Activated effector memory CD4-positive, alpha-beta T cell treated with anti-CD3 and anti-CD28 coated beads, Interleukin-2, amount 50 U/mL, for 16 hours (primary cell): Measurements from ENCODE around the gene RIMS1.
"Not testable (repeated sequence)": the region's sequence is repeated elsewhere in the genome, so short reads cannot be mapped to it uniquely, and the experiment has no call there.

Experiments
- DNase-seq: peaks from one replicate; pipeline ENCODE4 v3.0.0-alpha.2; 2020

The RIMS1 gene

GRCh38 chr6:72248621-72249020 is 362.3 kb downstream of the RIMS1 start:
- DNase-seq, result no peak

DNA sequence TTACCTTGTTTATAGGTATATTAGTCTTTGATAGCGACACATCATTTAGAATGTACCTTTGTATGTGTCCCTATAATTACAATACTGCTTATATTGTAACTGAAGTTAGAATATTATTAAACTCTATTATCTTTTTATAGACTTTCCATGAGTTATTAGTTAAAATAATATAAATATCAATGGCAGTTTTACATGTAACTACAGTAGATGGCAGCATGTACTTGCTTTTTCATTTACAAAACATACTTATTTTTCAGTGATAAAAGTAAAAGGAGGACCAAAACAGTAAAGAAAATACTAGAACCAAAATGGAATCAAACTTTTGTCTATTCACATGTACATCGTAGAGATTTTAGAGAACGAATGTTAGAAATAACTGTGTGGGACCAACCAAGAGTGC is 364.3 kb downstream of the RIMS1 start:
- no peak for DNase-seq

- no peak for DNase-seq
These were observed 374.1 kb downstream of the RIMS1 start for GRCh38 chr6:72260489-72260888.

- no peak for DNase-seq
These were observed 375.2 kb downstream of the RIMS1 start for GRCh38 chr6:72261554-72261953.

DNA sequence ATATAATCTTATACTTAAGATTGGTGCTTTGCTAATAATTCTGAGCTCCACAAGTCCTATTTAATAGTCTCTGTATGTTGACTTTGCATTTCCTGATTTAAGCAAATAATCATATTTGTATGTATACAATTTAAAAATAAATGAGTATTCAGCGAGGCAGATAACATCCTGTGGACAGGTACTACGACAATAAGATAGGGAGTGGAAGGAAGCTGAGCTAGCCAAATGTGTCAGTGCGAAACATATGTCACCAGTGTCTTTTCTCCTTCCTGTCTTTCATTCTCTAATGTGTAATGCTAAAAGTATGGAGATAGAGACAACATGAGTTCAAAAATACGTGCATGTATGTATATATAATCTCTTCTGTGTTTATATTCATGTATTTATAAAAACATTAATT is 375.9 kb downstream of the RIMS1 start:
- no peak for DNase-seq

- no peak for DNase-seq
These were observed 381.1 kb downstream of the RIMS1 start for GRCh38 chr6:72267470-72267869.

DNA sequence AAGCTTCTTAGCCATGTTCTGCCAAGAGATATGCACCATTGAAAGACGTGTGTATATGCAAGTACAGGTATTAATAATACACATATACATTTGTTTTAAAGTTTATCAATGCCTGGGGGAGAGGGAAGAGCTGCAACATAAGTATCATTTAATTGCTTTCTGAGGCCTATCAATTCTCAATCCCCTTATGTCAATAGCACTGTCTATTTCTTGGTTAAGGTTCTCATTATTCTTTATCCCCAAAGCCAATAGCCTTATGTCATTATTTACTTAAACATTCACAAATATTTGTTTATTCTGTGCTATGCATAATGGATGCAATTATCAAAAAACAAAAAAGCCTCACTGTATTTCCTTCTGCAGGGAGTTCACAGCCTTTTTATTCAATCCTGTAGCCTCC is 385.2 kb downstream of the RIMS1 start:
- DNase-seq, result no peak

- no peak for DNase-seq
These were observed 386.6 kb downstream of the RIMS1 start for GRCh38 chr6:72272958-72273357.

DNA sequence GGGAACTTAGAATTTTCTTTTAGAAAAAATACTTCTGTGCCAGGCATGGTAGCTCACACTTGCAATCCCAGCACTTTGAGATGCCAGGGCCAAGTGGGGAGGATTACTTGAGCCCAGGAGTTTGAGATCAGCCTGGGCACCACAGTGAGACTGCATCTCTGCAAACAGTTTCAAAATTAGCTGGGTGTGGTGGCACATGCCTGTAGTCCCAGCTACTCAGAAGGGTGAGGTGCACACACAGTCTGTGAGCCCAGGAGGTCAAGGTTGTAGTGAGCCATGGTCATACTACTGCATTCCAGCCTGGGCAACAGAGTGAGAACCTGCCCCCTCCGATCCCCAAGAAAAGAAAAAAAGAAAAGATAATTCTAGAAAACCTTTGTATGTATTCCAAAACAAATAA is 389.5 kb downstream of the RIMS1 start:
- no peak for DNase-seq

- no peak for DNase-seq
These were observed 395.9 kb downstream of the RIMS1 start for GRCh38 chr6:72282201-72282600.

DNA sequence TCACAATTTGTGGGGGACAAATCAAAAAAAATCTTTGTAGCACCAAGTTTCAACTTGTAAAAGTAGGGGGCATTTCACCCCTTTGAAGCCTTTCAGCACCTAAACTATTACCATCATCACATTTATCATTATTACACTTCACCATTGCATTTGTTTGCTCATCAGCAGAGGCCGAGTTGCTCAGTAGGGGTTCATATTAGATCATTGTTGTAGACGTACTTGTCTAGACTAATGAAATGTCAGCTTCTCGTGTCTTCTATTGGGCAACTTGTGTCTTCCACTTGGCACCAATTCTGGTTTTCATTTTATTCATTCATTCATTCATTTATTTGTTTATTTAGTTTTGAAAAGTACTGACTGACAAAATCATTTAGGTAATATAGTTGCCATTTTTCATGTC is 397.2 kb downstream of the RIMS1 start:
- DNase-seq, result no peak

DNA sequence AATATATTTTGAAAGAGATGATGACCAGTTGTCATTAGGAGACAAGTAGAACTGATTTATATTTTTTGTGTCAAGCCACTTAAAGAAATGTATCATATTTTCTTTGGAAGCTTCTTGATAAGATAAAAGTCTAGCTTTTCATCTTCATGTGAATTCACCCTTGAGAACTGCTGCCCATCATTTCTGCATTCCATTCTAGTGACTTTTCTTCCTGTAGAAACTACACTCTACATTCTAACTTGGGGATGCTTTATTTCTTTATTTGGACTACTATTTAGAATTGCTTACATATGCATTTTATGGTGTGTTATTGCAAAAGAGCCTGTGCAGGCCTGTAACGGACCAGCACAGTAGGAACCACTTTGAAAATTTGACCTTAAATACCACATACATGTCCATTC is 400.6 kb downstream of the RIMS1 start:
- DNase-seq, result no peak

DNA sequence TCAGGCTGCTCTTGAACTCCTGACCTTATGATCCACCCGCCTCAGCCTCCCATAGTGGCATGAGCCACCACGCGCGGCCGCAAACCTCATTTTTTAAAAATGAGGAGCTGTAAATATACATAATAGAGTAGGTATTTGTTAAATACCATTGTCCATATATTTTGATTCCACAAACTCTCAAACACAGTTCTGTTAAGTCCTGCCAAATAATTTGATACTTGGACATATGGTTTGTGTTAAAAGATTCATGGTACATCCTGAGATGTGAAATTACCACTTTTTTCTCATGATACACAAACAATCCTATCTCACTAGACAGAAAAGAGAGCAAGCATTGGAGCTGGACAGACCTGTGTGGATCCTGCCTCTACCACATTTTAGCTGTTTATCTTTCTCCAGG is 401.5 kb downstream of the RIMS1 start:
- DNase-seq, result no peak

- DNase-seq, result no peak
These were observed 402.2 kb downstream of the RIMS1 start for GRCh38 chr6:72288592-72288991.

DNA sequence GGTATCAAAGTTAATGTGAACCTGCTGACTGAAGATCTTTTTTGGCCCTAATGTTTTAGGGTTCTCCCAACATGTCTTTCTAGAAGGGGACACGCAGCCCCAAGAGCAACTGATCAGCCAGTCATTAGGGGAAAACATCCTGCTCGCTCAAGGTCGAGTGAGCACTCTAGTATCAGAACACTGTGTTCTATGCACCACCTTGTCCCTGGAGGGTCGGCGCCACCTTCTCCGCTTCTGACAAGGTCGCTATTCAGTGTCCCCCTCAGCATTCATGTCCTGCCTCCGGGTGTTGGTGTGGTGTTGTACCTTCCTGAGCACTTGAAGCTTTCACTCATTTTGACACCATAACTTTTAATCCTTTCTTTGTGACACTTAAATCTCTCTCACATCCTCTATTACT is 404.3 kb downstream of the RIMS1 start:
- no peak for DNase-seq

DNA sequence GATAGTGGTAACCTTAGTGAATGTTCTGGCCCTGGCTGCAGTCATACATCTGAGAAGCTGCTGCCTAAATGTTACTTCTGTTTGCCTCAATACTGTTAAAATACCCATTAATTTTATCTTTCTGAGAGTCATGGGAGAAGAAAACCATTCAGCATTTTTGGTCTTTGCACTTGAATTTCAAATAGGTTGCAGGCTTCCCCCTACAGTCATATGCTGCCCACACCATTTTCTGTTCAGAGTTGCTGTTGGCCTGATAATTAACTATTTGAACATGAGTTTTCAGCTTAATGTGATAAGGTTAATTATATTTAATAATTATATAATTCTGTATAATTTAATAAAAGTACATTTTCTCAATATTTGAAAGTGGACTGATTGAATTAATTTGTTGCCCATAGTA is 410.0 kb downstream of the RIMS1 start:
- no peak for DNase-seq

- DNase-seq, result no peak
These were observed 419.6 kb downstream of the RIMS1 start for GRCh38 chr6:72305971-72306370.

DNA sequence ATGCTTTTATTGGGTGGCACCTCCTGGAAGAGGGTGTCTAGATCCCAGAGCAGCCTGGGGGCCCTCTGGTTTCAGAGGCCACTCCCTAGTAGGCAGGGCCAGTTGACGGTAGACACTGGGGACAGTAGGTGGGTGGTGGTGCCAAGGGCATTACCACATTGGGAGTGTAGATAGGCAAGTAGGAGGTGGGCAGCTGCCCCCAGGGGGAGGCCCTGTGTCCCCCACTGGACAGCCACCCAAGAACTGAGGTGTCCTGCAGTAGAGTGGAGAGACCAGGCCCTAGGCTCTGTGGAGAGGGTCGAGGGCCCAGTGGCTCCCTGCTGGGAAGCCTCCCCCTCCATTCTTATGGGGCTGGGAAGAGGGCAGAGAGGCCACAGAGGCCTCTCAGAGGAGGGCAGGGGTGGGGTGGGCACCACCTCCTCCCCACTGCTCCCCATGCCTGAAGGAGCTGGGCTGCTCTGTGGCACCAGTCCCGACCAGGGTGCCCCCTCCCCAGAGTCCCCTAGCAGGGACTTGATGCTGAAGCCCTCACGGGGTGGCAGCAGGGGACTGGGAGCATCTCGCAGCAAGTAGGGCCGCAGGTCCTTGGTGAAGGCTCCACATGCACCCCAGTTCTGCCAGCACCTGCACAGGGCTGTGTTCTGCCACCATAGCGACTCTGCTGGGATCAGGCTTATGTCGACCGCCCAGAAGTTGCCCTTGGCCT is 430.5 kb downstream of the RIMS1 start:
- DNase-seq, result no peak

DNA sequence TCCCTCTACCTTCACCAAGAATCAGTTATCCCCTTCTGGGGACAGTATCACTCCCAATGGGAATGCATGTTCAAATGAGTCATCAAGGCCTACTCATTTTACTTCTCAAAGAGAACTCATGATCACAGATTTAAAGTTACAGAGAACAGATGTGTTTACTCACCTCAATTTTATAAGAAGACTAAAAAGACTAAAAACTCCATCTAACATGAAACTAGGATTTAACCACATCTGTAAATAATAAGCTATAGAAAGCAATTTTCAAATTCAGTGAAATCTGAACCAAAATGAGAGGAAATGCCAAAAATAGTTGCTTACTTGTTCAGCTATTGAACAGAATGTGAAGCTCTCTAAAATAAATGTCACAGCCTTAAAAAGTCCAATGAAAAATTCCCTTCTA is 435.4 kb downstream of the RIMS1 start:
- no peak for DNase-seq

- no peak for DNase-seq
These were observed 436.4 kb downstream of the RIMS1 start for GRCh38 chr6:72322771-72323170.

DNA sequence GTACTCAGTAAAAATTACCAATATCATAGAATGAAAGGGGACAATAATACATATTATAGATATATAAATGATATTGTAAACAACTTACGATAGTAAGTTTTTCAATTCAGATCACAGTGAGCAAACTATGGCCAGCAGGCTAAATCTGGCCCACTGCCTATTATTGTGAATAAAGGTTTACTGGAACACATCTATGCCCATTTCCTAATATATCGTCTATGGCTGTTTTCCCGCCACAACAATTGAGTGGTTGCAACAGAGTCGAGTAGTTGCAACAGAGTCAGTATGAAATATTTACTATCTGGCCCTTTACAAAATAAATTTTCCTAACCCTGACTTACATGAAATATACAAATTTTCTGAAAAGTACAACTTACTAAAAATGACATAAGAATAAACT is 438.2 kb downstream of the RIMS1 start:
- no peak for DNase-seq

DNA sequence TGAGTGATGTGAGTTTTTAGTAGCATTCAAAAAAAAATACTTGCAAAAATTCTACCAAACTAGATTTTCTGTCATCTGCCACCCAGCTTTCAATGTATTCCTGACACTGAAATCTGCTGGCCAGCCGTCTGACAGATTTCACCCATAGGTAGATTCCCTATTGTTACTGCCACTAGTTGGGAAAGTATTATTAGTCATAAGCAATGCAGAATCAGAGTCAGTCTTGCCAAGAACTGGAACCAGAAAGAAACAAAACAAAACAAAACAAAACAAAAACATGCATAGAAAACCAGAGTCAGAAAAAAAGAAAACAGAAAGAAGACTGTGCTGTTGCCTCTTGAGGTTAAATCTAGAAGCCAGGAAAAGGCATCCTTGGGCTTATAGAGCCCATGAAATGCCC is 442.4 kb downstream of the RIMS1 start:
- no peak for DNase-seq

DNA sequence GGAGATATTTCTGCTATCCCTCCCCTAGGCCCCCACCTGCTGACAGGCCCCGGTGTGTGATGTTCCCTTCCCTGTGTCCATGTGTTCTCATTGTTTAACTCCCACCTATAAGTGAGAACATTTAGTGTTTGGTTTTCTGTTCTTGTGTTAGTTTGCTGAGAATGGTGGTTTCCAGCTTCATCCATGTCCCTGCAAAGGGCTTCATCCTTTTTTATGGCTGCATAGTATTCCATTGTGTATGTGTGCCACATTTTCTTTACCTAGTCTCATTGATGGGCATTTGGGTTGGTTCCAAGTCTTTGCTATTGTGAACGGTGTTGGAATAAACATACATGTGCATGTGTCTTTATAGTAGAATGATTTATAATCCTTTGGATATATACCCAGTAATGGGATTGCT is 448.9 kb downstream of the RIMS1 start:
- not testable (repeated sequence) for DNase-seq

GRCh38 chr6:72348926-72349325 is 462.6 kb downstream of the RIMS1 start:
- no peak for DNase-seq

- no peak for DNase-seq
These were observed 464.0 kb downstream of the RIMS1 start for GRCh38 chr6:72350296-72350881.
